CD4-positive, alpha-beta T cell treated with Interleukin-2 at 100 ng/mL for 4 hours (primary cell): ENCODE data around the gene MEN1.
A peak's percentile ranks its signal among the peaks of the same experiment; 100 is the strongest.

Experiments used
- DNase-seq: peaks from one replicate; pipeline ENCODE4 v3.0.0-alpha.2; 2020; ENCODE audit warnings: low spot score

The MEN1 gene

DNA sequence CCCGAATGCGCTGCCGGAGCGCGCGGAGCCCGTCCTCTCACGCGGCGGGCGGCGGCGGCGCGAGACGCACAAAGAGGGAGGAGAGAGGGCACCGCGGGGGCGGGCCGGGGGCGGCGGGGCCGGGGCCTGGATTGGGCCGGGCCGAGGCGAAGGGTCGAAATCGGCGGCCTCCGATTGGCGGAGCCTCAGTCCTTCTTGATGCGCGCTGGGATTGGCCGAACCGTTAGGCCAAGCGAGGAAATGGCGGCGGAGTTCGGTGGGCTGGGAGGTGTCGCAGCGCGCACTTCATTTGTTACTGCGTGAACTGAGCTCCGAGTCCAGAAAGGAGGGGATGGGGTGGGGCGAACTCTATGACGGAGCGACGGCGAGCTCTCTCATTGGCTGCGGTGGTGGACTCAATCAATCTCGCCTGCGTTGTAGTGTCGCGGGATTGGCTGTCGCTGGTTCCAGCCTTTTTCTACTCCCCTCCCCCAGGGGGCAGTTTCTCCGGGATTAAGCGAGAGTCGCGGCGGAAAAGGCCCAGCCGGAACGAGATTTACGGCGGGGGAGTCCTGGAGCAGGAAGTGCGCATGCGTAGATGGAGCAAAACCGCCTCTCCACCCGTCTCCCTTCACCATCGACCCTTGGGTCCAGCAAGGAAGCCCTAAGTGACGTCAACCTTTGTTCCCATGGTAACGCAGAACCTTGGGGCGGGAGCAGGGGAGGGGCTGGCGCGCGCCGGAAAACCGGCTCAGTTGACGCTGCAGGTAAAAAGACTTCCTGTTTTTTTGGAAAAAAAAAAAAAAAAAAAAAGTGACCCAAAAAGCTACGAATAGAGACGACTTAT, 31.7 kb downstream of the MEN1 start, which contains the start of gene SF1:
SF1 (minus strand) TSS at position 70 of the 826 bp plus-strand sequence. CDS start 150 bp downstream, outside the sequence.
- DNase-seq, result peak; percentile 100

- DNase-seq, result no peak
Observed at GRCh38 chr11:64778223-64778472, 32.2 kb downstream of the MEN1 start.

DNA sequence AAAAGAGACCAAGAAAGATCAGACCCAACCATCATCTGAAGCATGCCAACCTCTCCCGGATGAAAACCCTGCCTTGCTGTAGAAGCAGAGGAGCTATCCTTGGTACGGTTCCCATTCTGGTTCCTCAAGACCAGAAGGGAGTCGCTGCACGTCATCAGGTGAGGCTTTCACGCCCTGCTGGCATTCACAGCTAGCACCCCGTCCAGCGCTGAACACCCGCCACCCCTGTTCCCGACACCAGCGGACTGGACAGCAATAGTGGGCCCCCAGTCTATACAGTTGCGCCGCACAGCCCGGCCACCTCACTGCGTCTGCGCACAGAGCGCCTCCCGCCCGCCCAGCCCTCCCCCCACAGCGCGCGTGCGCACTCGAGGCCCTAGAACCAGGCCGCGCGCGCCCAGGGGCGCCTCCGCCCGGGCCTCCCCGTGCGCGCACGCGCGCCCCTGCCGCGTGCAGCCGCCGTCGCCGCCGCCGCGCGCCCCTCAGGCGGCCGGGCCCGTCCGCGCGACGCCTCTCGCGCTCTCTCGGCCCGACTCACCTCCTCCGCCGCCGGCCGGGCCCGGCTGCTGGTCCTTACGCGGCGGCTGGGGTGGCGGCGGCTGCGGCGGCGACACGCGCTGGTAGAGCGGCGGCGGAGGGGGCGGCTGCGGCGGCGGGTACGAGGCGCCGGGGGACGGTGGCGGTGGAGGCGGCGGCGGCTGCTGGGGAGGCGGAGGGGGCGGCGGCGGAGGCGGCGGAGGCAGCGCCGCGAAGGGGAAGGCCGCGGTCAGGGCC, 32.7 kb downstream of the MEN1 start:
- peak; percentile 78 for DNase-seq

GRCh38 chr11:64776875-64777274, 33.5 kb downstream of the MEN1 start:
- DNase-seq, result no peak

- no peak for DNase-seq
Observed at GRCh38 chr11:64776425-64776824, 33.9 kb downstream of the MEN1 start.

GRCh38 chr11:64774144-64774543, 36.2 kb downstream of the MEN1 start:
- no peak for DNase-seq

DNA sequence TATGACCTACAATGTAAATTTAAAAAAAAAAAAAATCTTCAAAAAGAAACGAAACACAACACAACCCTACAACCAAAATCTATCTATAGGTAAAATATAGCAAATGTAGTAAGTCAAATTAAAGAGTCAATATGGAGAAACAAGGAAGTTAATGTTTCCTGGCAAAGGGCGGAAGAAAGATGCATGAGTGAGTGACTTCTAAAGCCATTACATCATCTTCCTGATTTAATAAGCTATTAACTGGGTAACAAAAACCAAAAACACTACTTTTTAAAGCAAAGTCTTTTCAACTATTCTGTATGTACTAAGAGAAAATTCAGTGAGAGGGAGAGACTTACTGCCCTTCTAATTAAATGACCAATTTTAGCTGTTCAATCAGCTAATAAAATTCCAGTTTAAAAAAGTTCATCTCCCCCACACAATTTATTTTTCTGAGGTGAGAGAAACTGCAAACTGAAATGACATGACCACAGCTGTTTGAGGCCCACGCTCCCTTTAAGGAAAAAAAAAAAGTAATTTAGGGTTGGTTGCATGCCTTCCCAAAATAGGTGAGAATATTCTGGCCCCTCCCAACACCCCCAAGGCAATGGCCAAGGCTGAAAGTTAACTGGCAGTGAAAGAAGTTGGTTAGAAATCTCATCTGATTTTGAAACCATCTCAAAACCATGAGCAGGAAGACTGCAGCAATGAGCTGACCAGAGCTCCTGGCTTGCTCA, 37.9 kb downstream of the MEN1 start:
- DNase-seq, result no peak

DNA sequence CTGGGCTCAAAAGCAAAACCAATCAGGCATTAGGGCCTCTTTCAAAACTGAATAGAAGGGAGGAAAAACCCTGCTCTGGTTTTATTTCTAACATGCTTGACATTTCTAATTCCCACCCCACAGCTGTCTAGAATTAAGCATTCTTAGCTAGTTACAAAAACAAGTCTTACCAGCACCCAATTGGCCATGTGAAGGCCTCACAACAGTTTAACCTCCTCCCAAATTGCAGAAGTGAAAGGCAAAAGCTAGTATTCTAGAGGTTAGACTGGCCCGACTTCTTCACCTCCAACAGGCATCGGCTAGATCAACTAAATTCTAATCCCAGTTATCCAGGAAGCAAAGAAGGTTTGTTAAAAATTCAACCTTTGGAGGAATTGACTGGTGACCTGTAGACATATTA, 38.5 kb downstream of the MEN1 start:
- DNase-seq, result no peak

- DNase-seq, result no peak
Observed at GRCh38 chr11:64770120-64770519, 40.2 kb downstream of the MEN1 start.

- no peak for DNase-seq
Observed at GRCh38 chr11:64769283-64769682, 41.1 kb downstream of the MEN1 start.

GRCh38 chr11:64768300-64768694, 42.1 kb downstream of the MEN1 start:
- no peak for DNase-seq

- peak; percentile 84 for DNase-seq
Observed at GRCh38 chr11:64767344-64768299, 42.7 kb downstream of the MEN1 start.

DNA sequence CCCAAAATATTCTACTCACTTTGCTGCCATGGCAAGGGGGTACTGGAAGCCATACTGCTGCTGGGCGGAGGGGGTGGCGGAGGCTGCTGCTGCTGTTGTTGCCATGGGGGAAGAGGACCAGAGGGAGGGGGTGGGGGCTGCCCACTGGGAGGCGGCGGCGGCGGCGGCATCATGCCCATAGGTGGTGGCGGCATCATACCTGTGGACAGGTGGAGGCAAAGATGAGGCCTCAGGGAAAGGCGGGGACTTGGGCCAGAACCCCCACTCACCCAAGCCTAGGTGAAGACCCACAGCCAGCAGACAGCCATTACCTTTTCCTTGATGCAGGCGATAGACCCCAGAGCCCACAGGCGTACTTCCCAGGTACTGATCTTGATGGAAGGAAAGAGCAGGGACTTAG, 43.5 kb downstream of the MEN1 start:
- no peak for DNase-seq

DNA sequence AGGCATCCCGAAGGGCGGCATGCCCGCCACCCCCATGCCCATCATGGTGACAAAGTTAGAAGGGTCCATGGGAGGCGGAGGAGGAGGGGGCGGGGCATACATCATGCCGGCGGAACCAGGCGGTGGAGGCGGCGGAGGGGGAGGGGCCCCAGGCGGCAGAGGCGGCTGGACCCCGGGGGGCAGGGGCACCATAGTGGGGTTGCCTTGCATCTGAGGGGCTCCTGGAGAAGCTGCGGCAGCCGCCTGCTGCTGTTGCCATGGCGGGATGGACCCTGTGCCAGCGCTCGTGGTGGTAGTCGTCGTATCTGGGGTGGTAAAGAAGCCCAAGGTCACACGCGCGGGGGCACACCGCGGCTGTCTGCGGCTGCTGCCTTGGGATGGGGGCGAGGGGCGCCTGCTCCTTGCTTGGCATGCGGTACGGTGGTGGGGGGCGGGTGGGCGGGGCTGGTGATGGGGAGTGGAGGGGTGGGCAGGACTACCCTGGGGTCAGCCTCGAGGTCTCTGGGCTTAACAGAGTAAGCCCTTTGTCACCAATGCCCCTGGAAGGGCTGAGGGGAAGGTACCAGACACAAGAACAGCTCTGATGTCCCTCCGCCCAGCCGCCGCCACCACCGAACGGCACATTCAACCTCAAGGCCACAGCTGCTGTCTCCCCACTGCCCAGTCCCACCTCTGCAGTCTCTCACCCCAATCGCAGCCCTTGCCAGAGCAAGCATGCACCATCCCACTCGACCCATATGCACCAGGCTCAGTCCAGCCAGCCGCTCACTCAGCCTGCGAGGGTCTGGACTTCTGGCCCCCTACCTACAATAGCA, 44.3 kb downstream of the MEN1 start:
- no peak for DNase-seq

- no peak for DNase-seq
Observed at GRCh38 chr11:64765291-64765850, 45.0 kb downstream of the MEN1 start.

GRCh38 chr11:64764753-64765152, 45.6 kb downstream of the MEN1 start:
- no peak for DNase-seq

DNA sequence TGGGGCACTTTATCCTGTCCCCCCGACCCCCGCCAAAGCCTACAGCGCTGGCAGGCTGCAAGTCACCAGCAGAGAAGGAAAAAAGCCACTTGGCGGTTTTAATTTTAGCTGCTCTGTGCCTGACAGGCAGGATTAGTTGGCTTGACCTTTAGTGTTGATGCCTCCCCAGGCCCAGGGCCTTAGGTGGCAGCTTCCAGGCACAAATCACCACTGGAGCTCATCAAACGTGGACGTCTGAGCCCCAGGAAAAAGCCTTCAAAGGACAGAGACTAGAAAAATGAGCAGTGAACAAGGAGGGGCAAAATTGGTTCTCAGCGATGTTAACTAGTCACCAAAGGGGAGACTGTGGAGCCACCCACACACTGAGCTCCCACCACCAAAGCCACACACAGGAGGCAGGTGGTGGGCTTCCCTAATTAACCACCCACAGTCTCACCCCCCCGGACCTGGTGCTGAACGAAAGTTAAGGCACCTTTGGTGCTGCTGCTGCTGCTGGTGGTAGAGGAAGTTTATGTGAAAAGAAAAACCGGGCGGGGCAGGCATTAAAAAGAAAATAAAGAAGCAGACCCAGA, 46.2 kb downstream of the MEN1 start:
- peak; percentile 76 for DNase-seq

DNA sequence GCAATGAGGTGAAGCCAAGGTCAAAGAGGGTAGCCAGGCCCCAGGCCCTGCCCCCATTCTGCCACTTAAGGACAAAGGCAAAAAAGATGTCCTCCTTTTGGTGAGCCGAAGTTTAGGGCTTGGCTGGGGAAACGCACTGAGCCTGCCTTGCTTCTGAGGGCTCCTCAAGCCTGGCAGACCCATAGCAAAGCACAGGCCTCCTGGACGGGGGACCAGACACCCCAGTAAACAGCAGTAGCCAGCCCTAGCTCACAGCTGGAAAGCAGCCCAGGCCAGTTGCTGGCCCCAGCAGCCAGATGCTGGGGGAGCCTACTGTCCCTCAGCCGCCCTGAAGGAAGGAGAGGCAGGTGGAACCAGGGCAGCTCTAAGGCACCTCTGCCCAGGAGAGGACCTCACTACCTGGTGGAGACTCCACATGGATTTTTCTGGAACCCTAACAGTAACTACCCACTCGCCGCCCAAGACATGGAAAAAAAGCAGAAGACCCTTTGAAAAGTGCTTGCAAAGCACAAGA, 46.8 kb downstream of the MEN1 start:
- no peak for DNase-seq

GRCh38 chr11:64762674-64763525, 47.5 kb downstream of the MEN1 start:
- DNase-seq, result peak; percentile 31
